HG03460 (cell line): ENCODE measurements around the gene ESX1.
"Not testable (repeated sequence)": the region's sequence is repeated elsewhere in the genome, so short reads cannot be mapped to it uniquely, and the experiment has no call there.

ENCODE experiments used
- ATAC-seq: cut with Tn5 transposase; IDR thresholded peaks from one replicate; pipeline ENCODE4 v1.9.1; 2021; ENCODE audit not compliant: unreplicated experiment

The ESX1 gene

DNA sequence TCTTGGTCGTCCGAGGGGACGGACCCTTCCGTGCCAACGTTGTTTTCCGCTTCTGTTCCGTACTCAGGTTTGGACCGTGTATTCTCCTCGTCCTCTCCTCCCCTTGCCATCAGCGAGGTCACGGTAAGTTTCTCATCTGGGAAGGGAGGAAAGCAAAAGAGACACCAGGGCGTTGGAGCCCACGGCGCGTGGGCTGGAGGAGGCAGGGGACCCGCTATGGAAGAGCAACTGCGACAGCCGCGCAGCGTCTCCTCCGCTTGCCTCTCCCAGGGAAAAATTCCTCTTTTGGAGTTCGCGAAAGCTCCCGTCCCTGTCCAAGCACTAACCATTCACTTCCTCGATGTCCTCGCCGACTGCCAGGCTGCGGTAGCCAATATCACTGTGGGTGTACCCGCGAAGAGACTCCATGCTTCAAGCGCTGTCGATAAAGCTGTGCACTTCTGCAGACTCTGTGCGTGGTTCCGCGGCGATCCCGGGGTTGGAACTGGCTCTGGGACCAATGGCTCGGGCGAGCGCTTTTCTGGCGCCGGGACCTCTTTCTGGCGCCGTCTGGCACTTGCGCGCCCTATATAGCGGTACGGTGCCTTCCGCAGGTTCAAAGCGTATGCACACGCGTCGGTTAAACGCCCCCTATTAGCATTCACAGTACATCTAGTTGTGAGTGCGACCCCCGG is at the start of gene ESX1:
ESX1 (minus strand) TSS at position 492 of the 674 bp plus-strand sequence; CDS start at position 408, 84 bp downstream.
- ATAC-seq, result no peak

DNA sequence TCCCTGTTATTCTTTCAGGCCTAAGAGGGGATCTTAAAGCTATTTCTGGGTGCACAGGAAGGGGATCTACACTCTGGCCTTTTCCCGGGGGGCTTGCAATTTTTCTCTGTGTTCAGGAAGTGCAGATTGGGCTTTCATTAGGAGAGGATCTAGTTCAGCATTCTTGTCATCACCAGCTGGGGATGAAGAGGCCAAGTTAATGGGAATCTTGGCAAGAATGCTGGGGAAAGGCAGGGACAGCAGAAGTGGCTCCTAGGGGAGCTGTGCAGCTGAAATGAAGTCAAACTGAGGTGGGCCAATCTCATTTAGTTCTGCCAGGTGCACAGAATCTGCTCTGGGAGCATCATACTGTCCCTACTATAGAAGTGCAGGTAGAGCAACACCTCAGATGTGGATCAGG is 40.9 kb upstream of the ESX1 start:
- no peak for ATAC-seq

DNA sequence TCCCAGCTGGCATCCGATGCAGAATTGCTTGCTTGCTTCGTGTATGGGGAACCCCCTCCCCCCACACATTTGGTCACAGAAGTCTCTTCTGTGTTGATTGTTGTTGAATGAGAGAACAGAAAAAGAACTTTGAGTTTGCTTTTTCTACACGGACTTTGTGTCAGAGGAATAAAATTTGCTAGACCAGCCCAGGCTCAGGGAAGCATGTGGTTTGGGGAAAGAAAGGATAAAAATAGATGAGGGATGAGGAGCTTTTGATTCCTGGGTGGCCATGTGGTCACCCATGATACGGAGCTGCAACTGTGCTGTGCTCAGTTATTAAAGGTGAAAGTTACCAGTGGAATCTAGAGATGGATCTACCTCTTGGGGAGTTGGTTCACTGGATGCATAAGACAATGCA is 34.2 kb upstream of the ESX1 start:
- no peak for ATAC-seq

DNA sequence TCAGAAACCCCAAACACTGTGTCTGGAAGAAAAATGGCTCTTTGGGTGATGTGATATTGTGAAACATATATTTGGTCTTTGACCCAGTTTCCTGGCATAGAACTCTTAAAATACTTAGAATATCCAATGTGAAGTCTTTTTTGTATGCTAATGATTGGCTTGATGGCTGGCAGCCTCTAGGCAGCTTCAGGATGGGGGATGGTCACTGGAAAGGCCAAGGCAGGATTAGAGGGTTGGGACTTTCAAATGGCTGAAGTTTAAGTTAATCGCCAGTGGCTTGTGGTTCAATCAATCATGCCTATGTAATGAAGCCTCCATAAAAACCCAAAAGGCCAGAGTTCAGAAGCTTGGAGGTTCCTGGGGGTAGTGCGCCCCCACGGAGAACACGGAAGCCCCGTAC is 33.5 kb upstream of the ESX1 start:
- ATAC-seq, result no peak

DNA sequence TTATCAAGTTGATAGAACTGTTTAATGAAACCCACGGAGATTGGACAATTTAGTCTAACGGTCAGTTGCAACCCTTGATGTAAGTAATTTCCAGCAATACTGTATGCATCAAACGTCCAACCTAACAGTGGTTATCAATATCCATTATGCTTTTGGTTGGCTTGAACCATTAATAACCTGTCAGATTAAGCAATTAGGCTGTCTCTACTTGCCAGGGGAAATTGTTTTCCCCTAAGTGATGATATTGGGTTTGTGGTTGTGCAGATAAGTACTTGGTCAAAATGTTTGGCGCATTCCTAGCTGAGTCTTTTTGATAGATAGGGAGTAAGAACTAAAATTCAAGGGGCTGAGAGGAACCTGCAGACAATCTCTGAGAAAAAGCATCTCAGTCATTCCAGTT is 30.5 kb upstream of the ESX1 start:
- no peak for ATAC-seq

DNA sequence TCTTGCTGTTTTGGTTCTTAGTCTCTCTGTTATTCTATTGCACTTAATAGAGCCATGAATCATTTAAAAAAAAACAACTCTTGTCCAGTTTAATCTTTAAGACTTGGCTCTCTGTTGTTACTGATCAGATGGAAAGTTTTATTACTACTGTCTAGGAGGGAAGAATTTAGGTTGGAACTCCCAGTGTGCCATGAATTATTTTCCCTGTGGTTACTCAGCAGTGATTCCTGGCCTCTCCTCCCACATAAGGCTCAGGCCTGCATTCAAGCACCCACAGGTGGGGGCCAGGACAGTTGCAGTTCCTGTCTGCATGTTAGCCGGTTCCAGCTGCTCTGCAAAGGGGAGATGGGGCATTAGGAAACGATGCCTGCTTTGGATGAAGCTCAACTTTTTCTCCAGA is 29.8 kb upstream of the ESX1 start:
- ATAC-seq, result no peak

DNA sequence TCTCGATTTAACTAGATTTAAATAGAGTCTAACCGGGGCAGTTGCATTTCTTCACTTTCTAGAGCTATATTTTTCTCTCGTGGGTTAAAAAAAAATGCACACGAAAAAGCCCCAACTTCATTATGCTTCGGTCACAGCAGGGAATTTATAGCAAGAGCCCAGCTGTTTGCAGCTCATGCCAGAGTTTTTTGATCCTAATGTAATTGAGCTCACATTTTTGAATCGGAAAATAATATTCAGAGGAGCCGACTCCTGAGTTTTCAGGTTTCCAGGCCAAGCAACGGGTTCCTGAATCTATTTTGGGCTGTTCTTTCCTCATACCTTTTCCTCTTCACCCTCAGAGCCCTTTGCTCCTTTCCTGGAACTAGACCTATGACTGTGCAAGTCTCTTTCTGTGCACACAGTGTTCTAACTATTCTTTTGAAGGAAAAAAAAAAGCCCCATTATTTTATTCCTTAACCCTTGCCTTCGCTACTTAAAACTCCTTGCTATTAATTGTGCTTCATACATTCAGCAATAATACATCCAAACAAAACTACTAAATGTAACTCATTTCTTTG is 27.5 kb upstream of the ESX1 start:
- ATAC-seq, result no peak

DNA sequence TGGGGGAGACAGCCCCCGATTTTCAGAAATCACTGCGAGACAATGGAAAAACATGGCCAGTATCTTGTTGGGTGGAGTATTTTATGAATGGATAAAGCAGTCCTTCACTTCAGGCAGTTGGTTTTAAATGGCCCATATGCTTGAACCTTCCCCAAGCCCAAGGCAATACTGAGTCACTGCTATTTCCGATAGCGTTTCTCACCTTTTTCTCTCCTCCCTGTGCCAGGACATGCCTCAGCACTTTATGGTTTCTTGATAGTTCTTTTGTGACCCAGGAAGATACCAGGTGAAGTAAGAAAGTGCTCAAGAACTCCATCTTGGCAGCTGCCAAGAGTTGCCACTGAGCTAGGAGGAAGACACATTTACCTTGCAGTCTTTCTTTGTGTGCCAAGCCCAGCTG is 26.8 kb upstream of the ESX1 start:
- ATAC-seq, result no peak

DNA sequence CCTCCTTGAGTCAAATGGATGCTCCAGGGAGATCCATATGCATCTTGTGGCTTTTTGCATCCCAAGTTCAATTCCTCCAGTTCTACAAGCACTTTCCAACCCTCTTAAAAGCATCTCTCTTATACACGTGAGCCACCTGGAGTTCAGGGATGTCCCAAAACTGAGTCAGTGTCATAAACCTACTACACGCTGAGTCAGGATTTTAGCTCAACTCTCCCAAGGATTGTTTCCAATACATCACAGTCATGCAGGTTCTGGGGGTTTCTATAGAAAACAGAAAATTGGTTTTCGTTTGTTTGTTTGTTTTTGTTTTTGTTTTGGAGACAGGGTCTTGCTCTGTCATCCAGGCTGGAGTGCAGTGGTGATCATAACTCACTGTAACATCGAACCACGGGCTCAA is 25.9 kb upstream of the ESX1 start:
- no peak for ATAC-seq

DNA sequence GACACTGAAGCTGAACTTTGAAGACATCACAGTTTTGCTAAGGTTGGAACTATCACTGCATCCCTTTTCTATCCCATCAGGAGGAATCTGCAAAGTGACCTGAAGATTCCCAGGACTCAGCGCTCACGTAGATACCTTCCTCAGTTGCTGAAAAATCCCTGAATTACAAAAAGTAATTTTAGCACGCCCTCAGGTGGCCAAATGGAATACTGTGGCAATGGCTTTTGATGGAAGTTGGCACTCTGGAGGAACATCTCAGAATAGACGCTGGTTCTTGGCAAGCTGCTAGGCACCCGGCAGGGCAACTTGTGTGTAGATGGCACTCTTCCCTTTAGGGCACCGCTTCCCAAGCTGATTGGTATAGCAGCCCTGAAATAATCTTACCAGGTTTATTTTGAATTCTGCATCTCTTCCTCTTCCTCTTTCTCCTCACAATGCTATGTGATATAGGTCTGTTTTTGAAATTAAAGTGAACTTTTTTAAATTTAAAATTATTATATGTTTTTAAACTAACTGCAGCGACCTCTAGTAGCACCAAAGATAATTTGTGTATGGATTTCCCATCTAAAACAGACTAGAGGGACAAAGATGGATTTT is 16.3 kb upstream of the ESX1 start:
- no peak for ATAC-seq

DNA sequence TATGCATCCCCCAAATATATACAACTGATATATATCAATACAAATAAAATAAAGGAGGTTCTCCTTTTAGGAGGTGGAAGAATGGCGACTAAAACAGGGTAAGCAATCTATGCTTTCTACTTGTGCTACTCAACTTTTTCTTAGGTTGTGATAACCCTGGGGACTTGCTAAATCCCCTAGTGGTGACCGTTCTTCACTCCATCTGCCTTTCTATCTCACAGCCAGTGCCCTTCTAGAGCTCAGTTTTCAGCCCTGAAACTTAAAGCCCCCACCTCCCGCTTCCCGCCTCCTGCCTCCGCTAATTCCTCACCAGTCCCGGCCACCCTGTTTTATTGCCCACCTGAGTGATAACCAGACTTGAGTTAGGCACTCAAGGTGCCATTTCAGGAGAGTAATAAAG is 15.5 kb upstream of the ESX1 start:
- no peak for ATAC-seq

DNA sequence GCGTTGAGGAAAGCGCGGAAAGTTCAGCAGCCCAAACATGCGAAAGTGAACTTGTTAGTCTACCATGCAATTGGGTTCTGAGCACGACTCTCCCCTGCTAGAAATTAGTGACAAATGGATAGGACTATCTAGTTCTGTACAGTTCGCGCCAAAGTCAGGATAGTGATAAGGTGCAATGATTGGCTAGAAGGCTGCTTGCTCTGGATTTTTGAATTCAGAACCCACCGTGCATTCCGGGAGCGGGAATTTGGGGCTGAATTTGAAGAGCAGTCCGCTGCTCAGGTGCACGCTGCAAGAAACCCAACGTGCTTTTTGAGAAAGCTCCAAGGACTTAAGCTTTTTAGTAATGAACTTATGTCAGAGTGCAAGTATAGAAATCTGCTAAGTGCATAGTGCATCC is 732 bp upstream of the ESX1 start:
- ATAC-seq, result no peak

DNA sequence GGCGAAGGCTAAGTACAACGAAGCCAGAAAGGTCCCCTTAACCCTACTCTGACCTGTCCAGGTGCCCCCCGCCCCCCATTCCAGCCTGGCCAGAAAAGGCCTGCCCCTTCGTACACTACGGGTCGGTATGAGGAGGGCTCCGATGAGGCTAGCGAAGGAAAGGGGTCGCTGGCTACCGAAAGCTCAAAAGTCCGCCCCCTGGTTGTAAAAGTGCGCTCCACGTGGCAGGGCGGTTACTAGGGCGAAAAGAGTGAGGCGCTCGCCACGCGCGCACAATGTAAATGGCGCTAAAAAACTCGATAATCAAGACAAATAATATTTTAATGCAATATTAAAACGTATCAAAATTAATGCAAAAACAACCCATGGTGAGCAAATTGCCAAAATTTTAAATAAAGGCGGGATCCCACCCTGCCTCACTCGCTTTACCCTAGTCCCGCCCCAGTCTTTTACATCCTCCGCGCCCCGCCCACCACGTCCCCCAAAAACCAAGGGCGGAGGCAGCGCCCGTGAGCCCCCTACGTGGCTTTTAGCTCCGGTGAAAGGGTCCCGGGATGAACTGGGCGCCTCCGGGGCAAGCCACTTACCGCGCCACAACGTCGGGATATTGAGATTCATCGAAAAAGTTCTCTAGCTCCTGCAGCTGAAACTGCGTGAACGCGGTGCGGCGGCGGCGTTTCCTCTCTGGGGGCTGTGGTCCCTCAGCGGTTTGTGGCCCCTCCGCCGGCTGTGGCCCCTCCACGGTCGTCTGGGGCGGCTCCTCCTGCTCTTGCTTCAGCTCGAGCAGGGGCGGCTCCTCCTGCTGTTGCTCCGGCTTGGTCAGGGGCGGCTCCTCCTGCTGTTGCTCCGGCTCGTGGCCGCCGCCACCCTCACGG is 929 bp downstream of the ESX1 start:
- ATAC-seq, result no peak

DNA sequence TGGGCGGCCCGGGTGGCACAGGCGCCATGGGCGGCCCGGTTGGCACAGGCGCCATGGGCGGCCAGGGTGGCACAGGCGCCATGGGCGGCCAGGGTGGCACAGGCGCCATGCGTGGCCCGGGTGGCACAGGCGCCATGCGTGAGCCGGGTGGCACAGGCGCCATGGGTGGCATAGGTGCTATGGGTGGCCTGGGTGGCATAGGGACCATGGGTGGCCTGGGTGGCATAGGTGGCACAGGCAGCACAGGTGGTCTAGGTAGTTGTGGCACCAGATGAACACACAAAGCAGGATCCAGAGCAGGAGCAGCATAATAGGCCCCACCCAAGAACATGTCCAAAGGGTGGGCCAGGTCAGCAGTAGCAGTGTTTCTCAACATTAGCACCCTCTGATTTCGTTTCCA is 4.3 kb downstream of the ESX1 start:
- no peak for ATAC-seq

DNA sequence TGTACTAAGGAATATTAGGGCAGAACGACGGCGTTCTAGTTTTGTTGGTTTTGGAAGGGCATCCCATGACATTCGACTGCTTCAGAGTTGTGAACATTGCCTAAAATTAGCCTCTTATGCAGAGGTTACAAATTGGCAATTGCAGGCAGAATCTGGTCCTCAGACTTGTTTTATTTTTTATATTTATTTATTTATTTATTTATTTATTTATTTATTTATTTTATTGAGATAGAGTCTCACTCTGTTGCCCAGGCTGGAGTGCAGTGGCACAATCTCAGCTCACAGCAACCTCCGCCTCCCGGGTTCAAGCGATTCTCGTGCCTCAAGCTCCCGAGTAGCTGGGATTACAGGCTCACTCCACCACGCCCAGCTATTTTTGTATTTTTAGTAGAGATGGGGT is 24.7 kb downstream of the ESX1 start:
- ATAC-seq, result not testable (repeated sequence)

DNA sequence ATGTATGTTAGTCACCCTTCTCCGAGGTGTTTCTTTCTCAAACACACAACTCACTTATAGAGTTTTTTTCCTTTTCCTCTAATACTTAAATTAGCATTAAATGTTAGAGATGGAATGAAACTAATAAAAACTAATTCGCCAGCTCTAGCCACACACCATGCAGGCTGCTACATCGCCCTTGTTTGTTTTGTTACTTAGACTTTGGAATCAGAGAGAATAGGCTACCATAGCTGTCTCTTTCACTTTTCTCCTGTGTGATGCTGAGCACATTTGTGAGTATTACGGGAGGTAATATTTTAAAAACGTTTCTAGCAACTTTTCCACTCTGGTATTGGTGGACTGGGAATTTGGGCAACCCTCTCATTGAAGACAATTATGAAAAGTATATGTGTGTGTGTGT is 43.5 kb downstream of the ESX1 start:
- ATAC-seq, result no peak

DNA sequence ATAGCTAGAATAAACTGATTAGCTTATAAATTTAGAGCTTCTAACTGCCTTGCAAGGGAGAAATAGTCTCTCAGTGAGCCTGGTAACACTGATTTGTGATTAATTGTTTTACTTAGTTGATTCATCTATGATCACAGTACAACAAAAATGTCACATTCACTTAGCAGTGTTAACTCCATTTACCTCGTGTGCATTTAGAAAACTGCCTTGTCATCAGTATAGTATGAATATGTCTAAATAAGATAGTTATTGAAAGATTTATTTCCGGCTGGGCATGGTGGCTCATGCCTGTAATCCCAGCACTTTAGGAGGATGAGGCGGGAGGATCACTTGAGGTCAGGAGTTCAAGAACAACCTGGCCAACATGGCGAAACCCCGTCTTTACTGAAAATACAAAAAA is 49.2 kb downstream of the ESX1 start:
- ATAC-seq, result no peak
